GM12891 (cell line): Measurements from ENCODE around the gene MAP2K5.

Source experiments
- DNase-seq: peaks from one replicate; pipeline ENCODE4 v3.0.0; 2011; ENCODE audit warnings: low spot score; ENCODE audit not compliant: insufficient read length
- FAIRE-seq: peaks from 2 replicates; lab custom pipeline; 2011; peaks lifted over from hg19 to GRCh38; lab: Jason Lieb, UNC
- PAX5 ChIP-seq: IDR thresholded peaks from 2 replicates; pipeline ENCODE4 v1.6.1; 2011; ENCODE audit warnings: low read length, moderate library complexity, mild to moderate bottlenecking; ENCODE audit not compliant: insufficient read depth, severe bottlenecking
- POLR2A ChIP-seq: IDR thresholded peaks from 2 replicates; pipeline ENCODE4 v1.6.1; 2011; ENCODE audit warnings: low read depth, low read length, control low read depth
- POLR2AphosphoS5 ChIP-seq: IDR thresholded peaks from 2 replicates; pipeline ENCODE4 v1.6.1; 2011; ENCODE audit warnings: low read depth, low read length, control low read depth
- POU2F2 ChIP-seq: IDR thresholded peaks from 2 replicates; pipeline ENCODE4 v1.6.1; 2011; ENCODE audit warnings: low read depth, mild to moderate bottlenecking, control low read depth, low read length, moderate library complexity
- SPI1 ChIP-seq: IDR thresholded peaks from 2 replicates; pipeline ENCODE4 v1.6.1; 2011; ENCODE audit warnings: low read depth, low read length, control low read depth
- TAF1 ChIP-seq: IDR thresholded peaks from 2 replicates; pipeline ENCODE4 v1.6.1; 2011; ENCODE audit warnings: low read depth, low read length, control low read depth

MAP2K5 gene

GRCh38 chr15:67724691-67725375, 182.3 kb downstream of the MAP2K5 start:
- DNase-seq = no peak
- TF ChIP-seq TAF1 = no peak
- FAIRE-seq = no peak

GRCh38 chr15:67730135-67730534, 187.6 kb downstream of the MAP2K5 start:
- TF ChIP-seq SPI1 (no peak), PAX5 (no peak), POU2F2 (no peak), POLR2AphosphoS5 (no peak), POLR2A (no peak), TAF1 (no peak)
- FAIRE-seq (no peak), DNase-seq (no peak)

GRCh38 chr15:67731112-67731721, 188.7 kb downstream of the MAP2K5 start:
- DNase-seq (no peak), FAIRE-seq (no peak)
- TF ChIP-seq POLR2AphosphoS5 (no peak), POLR2A (no peak), SPI1 (no peak), TAF1 (no peak), POU2F2 (no peak), PAX5 (no peak)

- FAIRE-seq = no peak
- TF ChIP-seq SPI1 (no peak), TAF1 (no peak), POLR2A (no peak), PAX5 (no peak), POLR2AphosphoS5 (no peak), POU2F2 (no peak)
- DNase-seq = no peak
Measured at GRCh38 chr15:67732164-67732563, 189.7 kb downstream of the MAP2K5 start.

GRCh38 chr15:67732671-67733374, 190.3 kb downstream of the MAP2K5 start:
- no peak for DNase-seq
- TF ChIP-seq TAF1 = no peak
- no peak for TF ChIP-seq PAX5
- no peak for TF ChIP-seq POU2F2
- TF ChIP-seq POLR2AphosphoS5 = no peak
- TF ChIP-seq SPI1 = no peak
- TF ChIP-seq POLR2A = no peak
- no peak for FAIRE-seq

GRCh38 chr15:67735896-67736295, 193.4 kb downstream of the MAP2K5 start:
- FAIRE-seq (peak; percentile 35), DNase-seq (no peak)
- peak; percentile 44; the same call in 1 of the 2 replicates for TF ChIP-seq SPI1
- TF ChIP-seq PAX5 = no peak

GRCh38 chr15:67736810-67737209, 194.3 kb downstream of the MAP2K5 start:
- DNase-seq = no peak
- TF ChIP-seq POLR2AphosphoS5 = no peak
- TF ChIP-seq SPI1 = no peak
- TF ChIP-seq POU2F2 = no peak
- TF ChIP-seq TAF1 = no peak
- TF ChIP-seq PAX5 = no peak
- no peak for TF ChIP-seq POLR2A
- no peak for FAIRE-seq

GRCh38 chr15:67738056-67738455, 195.6 kb downstream of the MAP2K5 start:
- FAIRE-seq (no peak), DNase-seq (no peak)
- no peak for TF ChIP-seq POLR2A
- TF ChIP-seq PAX5 = no peak
- no peak for TF ChIP-seq TAF1
- no peak for TF ChIP-seq POLR2AphosphoS5
- TF ChIP-seq POU2F2 = no peak
- TF ChIP-seq SPI1 = no peak

- DNase-seq = no peak
- TF ChIP-seq SPI1 = no peak
- no peak for TF ChIP-seq POU2F2
- TF ChIP-seq PAX5 = no peak
- TF ChIP-seq POLR2AphosphoS5 = no peak
- no peak for TF ChIP-seq TAF1
- TF ChIP-seq POLR2A = no peak
- FAIRE-seq = no peak
Measured at GRCh38 chr15:67740405-67740804, 197.9 kb downstream of the MAP2K5 start.

GRCh38 chr15:67741308-67741707, 198.8 kb downstream of the MAP2K5 start:
- FAIRE-seq = no peak
- DNase-seq = no peak
- no peak for TF ChIP-seq TAF1
- no peak for TF ChIP-seq SPI1
- no peak for TF ChIP-seq POLR2A
- TF ChIP-seq POU2F2 = no peak
- no peak for TF ChIP-seq PAX5
- no peak for TF ChIP-seq POLR2AphosphoS5

- DNase-seq = no peak
- FAIRE-seq = no peak
- TF ChIP-seq POLR2AphosphoS5 (no peak), PAX5 (no peak), SPI1 (no peak), POLR2A (no peak), TAF1 (no peak), POU2F2 (no peak)
Measured at GRCh38 chr15:67743558-67743957, 201.1 kb downstream of the MAP2K5 start.
